CD4-positive, alpha-beta T cell treated with Interleukin-2 at 100 ng/mL for 4 hours (primary cell): ENCODE measurements around the gene GRK5.

Experiments
- DNase-seq: peaks from one replicate; pipeline ENCODE4 v3.0.0-alpha.2; 2020; ENCODE audit warnings: low spot score

GRK5 gene

DNA sequence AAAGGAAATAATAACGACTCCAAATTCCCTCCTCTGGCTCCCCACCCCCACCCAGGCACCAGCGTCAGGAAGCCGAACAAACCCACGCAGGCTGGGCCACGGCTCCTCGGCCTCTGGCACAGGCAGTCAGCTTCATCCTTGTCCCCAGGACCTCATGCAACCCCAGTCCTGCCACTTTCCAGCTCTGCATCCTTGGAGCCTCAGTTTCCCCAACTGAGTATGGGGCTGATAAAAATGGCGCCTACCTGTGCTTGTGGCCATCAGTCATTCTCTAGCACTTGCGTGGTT, 198.1 kb downstream of the GRK5 start:
- DNase-seq: no peak

DNA sequence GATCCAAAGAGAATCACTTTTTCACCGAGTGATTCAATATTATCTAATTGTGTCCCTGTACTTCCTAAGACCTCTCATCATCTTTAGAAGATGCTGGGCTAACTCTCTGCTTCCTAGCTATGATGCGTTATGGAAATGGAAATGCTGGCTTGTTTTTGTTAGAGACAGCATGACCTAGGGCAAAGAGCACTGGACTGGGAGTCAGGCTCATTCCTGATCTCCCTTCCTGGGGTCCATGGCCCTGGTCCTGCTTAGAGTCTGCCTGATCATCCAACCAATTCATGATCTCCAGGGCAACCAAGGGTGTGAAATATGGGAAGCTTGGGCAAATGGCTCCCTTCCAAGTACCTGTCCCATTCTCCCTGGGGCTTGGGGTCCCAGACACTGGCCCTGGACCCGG, 198.8 kb downstream of the GRK5 start:
- DNase-seq: no peak

DNA sequence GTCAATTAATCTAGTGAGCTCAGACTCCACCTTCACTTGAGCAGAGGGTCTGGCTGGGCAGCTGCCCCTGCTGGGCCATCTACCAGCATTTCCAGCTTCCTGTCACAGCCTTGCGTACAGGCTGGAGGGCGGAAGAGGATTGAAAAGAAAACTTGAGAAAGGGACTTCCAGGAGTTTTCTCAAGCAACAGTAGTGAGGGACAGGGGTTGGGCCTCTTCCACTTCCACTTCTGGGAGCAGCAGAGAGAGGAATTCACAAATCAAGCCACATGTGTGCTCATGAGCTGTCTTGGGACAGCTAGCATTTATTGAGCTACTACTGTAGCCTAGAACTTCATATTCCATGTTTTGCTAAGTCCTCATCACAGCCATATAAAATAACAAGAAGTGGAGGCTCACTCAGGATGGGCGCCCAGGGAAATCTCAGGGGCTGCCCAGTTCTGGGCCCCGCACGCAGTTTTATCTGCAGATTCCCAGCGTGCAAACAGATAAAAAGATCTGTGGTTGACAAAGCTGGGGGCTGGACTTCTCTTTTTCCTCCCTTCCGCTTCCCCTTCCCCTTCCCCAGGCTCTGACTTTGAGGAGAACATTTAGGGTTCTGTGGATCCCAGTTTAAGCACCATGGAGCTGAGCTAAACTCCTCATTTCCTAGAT, 199.4 kb downstream of the GRK5 start:
- no peak for DNase-seq

DNA sequence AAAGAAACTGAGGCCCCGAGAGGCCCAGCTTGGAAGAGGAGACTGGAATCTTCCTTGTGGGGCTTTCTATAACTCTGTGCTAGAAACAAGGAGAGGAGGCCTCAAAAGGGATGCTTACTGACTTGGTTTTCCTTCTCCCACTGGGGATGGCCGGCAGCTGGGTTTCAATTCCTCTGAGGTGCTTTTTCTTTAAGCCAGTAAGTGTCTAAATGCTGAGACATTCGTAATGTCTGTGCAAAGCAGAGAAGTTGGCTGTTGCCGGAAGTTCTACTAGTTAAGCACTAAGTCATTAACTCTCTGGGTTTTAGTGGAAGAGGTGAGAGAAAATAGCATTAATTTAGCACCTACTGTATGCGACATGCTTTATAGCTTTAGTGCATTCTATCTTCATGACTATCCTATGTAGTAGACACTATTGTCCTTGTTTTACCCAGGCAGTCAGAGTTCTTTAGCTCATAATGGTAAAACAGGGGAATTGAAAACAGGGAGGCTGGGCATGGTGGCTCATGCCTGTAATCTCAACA, 199.9 kb downstream of the GRK5 start:
- DNase-seq: no peak

DNA sequence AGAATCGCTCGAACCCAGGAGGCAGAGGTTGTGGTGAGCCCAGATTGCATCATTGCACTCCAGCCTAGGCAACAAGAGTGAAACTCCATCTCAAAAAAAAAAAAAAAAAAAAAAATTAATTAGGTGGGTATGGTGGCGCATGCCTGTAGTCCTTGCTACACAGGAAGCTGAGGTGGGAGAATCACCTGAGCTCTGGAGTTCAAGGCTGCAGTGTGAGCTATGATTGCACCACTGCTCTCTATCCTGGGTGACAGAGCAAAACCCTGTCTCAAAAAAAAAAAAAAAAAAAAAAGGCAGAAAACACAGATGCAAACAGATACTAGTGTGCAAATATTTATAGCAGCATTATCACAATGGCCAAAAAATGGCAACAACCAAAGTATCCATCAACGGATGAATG, 200.7 kb downstream of the GRK5 start:
- DNase-seq: no peak

DNA sequence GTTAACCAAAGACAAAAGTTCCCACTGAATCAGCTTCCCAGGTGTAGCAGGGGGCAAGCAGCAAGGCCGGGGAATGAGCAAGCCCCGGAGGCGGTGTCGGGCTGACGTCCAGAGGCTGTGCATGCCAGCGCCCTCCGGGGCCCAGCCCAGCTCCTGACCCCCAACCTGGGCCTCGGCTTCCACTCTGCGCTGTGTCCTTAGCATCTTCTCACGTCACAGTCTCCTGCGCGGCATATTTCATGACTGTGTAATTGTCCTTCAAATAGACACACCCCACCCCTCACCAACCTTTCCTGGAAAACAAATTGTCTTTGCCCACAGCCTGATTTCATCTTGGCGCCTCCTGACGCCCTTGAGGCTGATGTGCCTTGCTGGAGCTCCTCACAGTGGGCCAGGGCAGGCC, 201.6 kb downstream of the GRK5 start:
- no peak for DNase-seq

DNA sequence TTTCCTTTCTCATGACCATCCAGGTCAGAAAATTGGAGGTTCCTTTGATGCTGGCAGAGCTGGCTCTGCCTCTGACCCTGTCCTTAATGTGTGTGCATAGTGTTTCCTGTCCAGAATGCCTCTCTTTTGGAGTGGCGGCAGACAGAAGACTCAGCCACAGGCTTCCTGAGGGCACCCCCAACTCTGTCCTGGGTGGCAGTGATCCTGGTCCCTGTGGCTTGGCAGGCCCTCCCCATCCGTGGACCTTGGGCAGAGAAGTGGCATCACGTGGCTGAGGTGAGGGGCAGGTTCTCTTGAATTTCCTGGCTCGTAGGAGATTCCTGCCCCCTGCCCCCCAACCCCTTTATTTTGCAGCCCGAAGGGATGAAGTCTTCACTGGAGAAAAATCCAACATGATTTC, 202.0 kb downstream of the GRK5 start:
- DNase-seq: no peak

DNA sequence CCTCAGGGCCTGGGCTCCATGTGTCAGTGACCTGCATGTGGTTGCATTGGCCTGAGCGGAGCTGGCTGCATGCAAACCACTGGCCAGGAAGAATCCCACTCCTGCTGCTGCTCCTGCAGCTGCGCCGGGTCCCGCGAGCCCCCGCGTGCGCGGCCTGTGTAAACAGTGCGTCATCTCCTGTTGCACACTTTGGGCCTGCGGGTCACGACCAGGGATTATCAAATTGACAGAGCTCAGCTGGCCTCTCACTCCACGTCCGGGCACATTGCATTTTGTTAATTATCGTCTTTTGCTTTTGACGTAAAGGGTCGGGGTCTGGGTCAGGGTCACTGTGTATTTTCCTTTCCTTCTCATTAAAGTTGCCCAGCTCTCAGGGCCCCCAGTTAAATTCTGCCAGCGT, 202.5 kb downstream of the GRK5 start:
- DNase-seq: no peak

DNA sequence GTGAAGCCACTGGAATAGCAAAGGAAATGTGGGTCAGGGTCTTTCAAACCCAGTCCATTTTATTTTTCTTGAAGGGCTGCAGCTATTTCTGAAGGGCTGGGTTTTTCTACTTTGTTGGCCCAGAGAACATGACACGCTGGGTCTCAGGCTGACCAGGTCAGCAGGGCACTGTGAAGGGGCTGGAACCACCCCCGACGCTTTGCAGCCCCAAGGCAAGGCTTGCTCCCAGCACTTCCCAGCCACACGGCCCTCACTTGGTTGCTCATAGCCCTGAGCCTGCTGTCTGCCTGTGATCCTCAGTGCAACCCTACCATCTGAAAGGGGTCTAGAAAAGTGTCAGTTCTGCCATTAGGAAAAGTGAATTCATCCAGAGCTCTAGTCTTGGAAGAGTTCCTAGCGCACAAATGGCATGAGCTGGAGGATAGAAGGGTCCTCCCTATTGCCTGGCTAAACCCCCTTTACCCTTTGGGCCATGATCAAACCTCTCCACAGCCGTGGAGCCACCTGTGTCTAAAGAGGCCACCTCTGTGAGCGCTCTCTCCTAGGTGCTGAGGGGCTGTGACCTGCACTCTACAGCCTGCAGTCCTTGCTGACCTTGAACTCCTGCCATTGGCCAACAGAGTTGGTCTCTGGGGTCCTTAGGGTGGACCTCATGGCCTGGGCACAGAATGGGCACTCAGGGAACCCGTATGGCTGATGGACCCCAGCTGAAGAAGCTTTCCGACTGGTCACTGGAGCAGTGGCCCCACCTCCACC, 203.2 kb downstream of the GRK5 start:
- no peak for DNase-seq

DNA sequence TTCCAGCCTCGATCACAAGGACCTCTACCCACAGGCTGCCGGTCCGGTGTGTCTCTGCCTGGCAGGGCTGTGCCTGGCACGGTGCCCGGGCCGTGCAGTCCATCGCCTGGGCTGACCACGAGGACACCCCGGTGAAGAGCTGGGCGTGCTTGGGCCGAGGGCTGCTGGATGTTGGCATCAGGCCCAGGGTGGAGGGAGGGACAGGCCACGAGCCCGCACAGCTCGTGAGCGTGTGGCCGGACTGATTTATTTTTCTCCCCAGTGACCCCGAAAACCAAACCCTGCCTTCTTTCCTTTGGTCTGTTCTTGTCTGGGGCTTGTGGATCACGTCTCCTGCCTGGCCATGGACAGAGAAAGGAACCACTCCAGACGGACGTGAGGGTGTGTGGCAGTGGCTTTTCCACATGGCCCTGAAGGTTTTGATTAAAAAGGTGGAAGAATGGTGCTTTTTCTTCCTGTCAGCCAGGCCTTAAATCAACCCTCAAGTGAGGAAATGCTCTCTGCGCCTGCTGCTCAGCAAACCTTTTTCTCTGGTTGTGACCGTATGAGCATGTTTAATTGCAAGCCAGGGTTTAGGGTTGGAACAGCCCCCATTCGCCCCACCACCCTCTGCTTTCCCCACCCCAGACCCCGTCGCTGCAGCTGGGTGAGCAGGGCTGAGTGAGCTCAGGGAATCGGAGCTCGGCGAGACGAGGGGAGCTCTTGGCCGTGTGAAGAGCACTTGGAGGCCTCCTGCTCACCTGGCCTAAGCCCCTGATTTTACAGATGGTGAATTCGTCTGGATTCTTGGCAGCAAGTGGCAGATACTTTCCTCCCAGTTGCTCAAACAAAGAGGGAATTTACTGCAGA, 205.1 kb downstream of the GRK5 start:
- no peak for DNase-seq

DNA sequence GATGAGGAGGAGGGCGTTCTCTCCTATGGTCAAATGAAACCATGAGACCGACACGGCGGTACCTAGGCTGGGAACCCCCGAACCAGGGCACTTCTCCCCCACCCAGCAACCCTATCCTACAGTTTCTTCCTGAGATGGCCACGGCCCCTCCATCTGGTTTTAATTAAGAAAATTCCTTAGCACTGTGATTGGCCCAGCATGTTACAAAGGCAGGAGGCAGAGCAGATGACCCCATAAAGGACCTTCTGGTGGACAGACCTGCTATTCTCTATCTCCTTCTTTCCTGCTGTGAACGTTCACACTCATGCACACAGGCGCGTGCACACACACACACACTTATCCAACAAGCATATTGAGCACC, 205.7 kb downstream of the GRK5 start:
- no peak for DNase-seq

DNA sequence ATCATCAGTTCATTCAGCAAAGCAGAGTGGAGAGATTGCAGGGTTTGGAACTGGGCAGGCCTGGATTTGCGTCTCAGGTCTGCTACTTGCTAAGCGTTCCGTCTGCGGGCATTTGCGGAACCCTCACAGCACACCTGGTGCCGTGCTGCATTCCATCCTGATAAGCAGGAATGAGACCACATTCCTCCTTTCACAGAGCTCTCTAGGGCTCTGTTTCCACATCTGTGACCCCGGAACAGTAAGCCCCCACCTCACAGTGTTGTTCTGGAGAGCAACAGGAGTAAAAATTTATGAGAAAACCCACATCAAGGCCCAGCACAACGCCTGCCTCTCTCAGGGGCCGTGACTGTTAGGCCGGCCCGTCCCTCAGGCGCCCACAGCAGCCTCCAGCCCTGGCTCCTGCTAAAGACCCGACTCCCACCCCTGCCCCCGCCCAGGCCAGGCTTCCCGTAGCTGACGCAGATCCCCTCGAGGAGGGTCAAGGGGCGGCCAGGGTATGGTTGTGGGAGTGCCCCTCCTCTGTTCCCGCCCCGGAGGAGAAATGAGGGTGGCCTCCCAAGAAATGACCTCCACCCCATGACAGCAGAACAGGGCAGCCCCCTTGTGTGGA, 206.2 kb downstream of the GRK5 start:
- no peak for DNase-seq

DNA sequence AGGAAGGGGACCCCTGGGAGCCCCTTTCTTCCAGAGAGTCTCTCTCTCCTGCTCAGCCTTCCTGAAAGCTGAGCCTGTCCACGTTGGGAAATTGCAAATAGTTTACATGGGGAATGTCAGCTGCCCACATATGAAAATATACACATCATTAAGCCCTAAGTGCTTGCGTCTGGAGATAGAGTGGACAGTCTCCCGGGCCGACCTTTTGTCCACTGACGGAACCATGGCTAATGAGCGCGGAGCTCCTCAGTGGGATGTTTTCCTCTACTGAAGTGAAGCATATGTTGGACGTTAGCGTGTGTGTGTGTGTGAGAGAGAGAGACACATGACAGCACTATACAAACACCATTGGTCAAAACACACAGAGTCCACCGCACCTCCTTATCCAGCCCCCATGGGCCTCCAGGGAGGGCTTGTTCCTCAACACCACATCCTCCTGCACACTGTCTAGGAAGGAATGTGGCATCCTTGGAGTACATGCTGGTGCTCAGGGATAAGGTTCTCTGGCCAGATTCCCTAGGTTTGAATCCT, 206.8 kb downstream of the GRK5 start:
- no peak for DNase-seq

DNA sequence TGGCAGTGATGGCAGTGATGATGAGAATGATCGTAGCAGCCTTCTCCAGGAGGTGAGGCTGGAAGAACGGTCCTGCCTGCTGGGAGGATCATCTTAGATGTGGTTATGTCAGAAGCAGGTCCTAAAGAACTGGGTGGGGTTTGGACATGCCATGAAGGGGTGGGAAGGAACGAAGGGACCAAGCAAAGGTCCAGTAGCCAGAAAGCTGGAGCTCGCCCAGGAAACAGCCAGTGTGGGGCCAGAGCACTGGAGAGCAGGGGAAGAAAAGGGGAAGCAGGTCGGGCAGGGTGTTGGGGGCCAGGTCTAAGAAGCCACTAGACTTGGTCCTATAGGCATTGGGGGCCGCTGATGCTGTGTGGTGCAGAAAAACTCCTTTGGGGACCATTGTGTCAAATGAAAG, 207.8 kb downstream of the GRK5 start:
- no peak for DNase-seq

DNA sequence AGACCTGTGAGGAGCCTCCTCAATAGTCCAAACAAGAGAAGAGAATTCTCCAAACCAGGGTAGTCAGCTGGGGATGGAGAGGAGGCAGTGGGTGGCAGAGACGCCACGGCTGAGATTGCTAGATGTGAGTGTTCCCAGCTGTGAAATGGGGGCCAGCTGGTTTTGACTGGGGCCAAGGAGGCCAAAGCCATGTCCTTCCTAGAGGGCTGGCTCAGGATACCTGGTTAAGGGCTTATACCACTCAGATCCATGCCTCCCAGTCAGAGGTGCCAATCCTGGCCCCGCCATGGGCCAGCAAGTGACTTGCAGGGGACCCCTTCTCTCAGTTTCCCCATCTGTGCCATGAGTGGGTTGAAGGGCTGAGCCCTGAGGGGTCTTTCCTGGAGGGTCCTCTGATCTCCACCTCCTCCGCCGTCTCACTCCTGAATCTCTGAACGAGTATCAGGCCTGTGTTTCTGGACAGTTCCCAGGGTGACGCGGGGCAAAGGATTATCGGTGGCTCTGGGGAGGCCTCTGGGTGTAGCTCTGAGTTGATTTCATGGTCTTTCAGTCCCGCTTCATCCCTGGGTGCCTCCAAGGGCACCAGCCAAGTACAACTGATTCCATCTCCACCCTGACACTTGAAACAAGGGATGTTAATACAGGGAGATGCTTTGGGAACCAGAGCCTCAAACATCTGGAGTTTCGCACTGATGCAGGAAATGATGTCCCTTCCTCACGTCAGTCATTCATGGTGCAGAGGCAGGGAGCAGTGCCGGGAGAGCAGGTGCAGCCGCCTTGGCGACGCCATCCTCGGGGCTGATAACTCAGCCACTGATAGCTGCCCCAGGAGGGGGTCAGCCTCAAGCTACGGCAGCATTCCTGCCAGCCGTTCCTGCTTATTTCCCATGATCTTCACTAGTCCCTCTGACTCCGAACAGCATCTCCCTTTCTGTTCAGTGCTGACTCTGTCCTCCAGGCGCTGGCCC, 208.4 kb downstream of the GRK5 start:
- DNase-seq: no peak

DNA sequence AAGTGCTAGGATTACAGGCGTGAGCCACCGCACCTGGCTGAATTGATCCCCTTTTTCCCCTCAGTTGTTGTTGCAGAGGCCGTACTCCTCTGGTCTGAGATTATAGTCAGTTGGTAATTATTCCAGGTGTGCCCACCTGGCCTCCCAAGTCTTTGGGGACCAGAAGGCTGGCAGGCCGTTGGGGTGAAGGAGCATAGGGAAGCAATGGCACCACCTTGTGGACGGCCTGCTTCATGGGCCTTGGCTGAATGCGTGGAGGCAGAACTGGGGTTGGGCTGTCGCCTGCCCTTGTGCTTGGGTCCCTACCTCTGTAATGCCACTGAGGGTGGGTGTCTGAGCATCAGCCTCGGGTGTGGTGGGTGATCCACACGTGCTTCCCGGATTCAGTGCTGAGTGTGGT, 209.5 kb downstream of the GRK5 start:
- peak; percentile 70 for DNase-seq

DNA sequence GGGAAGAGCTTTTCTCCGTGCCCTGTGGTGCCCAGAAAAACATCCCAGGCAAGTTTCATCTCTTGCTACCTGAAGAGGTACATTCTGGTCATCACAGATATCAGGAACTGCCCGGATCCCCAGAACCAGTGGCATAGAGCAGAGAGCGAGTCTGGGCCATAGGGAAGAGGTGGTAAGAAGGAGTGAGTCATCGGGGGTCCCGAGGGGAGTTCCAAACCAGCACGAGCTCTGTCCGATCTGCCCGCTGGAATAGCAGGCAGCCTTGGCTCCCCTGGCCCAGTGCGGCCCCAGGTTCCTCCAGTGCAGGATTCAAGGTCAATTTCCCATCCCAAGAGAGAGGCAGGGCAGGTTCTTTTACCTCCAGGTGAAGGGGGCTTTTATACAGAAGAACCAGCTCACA, 210.5 kb downstream of the GRK5 start:
- DNase-seq: no peak

DNA sequence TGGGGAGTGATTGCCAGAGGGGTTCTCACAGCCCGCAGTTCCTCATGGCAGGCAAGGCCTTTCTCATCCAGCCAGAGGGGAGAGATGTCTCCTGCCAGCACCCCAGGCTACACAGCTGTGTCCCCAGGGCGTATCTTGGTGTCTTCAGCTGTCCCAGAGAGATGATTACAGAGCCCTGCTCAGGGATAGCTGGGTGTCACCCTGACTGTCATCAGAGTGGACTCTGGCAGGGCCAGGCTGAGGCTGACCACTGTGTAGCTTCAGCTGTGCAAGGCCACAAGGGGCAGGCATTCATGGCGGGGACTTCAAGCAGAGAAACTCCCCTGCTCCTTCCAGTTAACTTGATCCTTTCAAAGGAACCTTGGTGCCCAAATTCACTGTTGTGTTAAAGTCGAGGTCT, 211.0 kb downstream of the GRK5 start:
- no peak for DNase-seq

DNA sequence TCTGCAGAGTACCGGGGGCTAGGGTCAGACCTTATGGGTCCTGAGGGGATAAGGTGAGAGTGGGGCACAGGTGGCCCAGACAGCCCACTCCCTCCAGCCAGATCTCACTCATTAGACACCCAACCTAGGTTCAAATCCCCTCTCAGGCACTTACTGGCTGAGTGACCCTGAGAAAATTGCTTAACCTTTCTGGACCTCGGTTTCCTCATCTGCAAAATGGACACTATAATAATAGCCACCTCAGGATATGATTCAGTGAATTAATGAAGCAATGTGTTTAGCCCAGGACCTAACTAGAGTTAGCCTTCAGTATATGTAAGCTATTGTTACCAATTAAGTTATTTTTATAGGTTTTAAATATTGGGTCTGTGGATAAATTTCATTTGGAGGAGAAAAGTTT, 212.6 kb downstream of the GRK5 start:
- no peak for DNase-seq

DNA sequence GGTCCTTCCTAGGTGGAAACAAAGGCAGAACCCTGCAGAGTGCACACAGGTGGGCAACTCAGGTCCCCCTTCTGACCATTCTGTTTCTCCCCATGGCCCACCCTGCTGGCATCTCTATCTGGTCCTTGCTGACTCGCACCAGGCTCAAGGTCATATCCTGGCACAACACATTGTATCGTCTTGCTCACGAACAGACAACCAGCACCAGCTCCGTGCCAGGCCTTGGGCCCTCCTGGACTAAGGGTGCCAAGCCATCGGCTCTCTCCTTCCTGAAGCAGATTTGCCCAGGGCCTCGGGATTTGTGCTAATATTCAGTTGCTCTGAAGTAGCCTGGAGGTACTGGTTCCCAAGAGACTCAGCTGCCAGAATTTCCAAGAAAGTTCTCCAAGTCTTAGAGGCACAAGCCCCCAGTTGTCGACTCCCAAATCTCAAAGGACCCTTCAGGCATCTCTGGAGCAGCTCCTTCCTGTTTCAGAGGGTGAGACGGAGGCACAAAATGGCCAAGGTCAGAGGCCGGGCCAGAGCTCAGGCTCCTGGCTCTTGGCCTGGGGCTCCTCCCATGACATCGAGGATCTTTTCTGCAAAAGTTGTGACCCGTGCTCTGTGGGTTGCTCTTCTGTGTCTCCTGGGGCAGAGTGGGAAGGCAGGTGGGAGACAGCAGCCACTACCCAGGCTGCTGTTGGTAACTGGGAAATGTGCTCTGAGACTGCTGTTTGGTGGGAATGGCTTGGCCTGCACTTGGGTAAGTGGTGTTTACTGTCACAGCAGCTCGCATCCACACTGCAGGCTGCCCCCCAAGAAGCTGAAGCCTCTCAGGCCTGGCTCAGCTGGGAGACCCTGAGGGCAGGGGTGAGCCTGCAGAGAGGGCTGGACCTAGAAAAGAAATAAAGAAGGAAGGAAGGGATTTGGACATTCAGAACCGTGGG, 213.8 kb downstream of the GRK5 start:
- DNase-seq: no peak
